WI38 (cell line): Measurements from ENCODE around the gene PPM1E.
"Not testable (repeated sequence)": the region's sequence is repeated elsewhere in the genome, so short reads cannot be mapped to it uniquely, and the experiment has no call there.

Experiments
- H3K4me3 ChIP-seq: 2 replicates; pipeline ENCODE4 v1.5.1; 2011; ENCODE audit warnings: low read depth, mild to moderate bottlenecking, control low read depth, low read length
- CTCF ChIP-seq: IDR thresholded peaks from 2 replicates; pipeline ENCODE4 v1.5.1; 2012; ENCODE audit warnings: low read depth, mild to moderate bottlenecking, control low read depth, low read length

The PPM1E gene

DNA sequence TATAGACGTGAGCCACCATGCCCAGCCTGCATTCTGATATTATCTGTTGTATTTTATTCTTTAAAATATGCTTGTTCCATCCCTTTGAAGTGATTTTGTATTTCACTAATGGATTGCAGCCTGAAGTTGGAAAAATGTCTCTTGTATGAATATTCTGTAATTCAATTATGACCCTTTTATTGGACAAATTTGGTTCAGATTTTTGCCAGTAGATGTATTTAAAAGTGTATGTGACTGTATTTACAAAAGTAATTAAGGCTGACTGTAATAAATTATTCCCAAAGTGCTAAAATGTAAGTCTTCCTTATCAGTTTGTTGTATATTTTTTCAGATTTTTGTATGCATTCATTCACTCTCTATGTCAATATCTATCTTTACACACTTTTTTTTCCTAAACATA, 23.8 kb downstream of the PPM1E start:
- no peak for TF ChIP-seq CTCF
- no peak overlapping the region for H3K4me3 ChIP-seq

- H3K4me3 ChIP-seq = no peak overlapping the region
- TF ChIP-seq CTCF = no peak
These were observed 27.7 kb downstream of the PPM1E start for GRCh38 chr17:58783380-58783779.

GRCh38 chr17:58785097-58785496, 29.4 kb downstream of the PPM1E start:
- TF ChIP-seq CTCF = no peak
- no peak overlapping the region for H3K4me3 ChIP-seq

GRCh38 chr17:58786586-58787295, 31.1 kb downstream of the PPM1E start:
- no peak for TF ChIP-seq CTCF

DNA sequence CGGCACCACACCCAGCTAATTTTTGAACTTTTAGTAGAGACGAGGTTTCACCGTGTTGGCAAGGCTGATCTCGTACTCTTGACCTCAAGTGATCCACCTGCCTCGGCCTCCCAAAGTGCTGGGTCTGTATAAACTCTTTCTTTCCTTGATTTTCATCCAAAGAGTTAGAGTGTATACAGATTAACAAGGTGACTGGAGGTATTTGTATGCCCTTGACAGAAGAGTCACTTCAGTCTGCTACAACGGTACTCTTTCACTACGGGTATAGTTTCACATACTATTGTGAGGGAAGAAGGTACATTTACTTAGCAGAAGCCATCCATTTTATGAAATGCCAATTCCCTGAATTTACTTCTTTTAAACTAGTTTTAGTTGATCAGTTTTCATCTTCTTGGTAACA, 32.5 kb downstream of the PPM1E start:
- H3K4me3 ChIP-seq = no peak overlapping the region
- TF ChIP-seq CTCF = no peak

More at GRCh38 chr17:58786586-58787295, 31.1 kb downstream of the PPM1E start:
- no peak overlapping the region for H3K4me3 ChIP-seq

DNA sequence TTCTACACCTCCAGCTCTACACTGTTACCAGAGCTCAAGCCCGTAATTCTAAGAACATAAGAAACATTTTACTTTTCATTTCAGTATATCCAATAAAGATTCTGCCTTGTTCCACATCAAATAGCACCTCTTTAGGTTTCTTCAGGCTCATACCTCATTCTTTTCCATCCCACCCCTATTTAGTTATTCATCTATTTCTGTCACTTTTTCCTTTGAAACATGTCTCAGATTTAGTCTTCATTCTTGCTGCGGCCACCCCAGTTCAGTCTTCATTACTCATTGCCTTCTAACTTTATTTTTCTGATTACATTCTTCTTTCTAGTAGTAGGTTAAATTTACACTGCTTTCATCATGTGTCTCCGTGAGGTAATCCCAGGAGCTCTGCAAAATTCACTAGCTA, 33.5 kb downstream of the PPM1E start:
- no peak for TF ChIP-seq CTCF
- no peak overlapping the region for H3K4me3 ChIP-seq

GRCh38 chr17:58789831-58790230, 34.2 kb downstream of the PPM1E start:
- no peak for TF ChIP-seq CTCF

GRCh38 chr17:58794508-58794907, 38.9 kb downstream of the PPM1E start:
- not testable (repeated sequence) for H3K4me3 ChIP-seq

More at GRCh38 chr17:58789831-58790230, 34.2 kb downstream of the PPM1E start:
- no peak overlapping the region for H3K4me3 ChIP-seq
